NCI-H69 (cell line): ENCODE measurements around the gene CREBBP.

Source experiments
- DNase-seq: peaks from one replicate; lab custom pipeline; 2025; lab: John Stamatoyannopoulos, UW

CREBBP gene

DNA sequence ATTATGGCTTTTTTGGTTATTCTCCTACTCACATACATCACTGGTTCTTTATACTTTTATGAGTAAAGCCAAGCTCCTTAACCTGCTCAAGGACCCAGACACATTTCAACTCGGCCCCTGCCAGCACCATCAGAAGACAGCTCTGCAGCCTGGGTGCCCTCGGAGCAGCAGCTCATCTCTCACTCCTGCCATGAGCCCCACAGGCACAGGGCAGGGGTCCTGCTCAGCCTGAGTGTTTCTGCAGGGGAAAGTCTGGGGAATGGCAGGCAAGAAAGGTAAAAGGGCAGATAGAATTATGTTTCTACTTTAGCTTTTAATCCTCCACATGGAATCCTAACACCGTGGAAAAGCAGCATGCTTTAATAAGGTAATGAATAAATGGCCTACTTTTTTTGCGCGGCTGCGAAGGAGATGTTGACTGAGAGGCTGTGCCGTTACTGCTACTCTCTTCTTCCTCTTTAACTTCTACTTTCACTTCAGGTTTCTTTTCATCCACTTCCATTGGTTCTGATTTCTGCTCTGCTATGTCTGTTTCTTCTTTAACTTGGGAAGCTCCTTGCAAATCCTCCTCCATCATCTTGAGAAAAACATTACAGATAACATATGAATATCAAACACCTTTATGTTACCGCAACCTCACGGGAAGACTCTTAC, 113.1 kb downstream of the CREBBP start:
- no peak for DNase-seq

DNA sequence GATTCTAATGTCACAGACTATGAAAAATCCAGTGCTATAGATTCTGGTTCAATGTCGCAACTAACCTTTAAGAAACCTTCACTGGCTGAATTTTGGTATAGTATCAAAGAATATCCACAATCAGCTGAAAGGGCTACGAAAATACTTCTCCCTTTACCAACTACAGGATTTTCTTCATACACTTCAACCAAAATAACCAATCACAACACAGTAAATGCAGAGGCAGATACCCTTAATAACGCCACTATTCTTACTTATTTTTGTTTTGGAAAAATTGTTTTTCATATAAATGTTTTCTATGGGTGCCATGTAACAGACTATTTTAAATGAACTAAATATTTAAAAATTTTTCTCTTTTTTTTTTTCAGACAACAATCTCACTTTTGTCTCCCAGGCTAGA, 114.3 kb downstream of the CREBBP start:
- no peak for DNase-seq

DNA sequence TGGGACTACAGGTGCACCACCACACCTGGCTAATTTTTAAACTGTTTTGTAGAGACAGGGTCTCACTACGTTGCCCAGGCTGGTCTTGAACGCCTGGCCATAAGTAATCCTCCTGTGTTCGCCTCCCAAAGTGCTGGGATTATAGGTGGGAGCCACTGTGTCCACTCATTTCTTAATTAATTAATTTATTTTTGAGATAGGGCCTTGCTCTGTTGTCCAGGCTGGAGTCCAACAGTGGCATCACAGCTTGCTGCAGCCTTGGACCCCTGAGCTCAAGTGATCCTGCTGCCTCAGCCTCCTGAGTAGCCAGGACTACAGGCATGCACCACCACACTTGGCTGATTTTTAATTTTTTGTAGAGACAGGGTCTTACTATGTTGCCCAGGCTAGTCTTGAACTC, 116.1 kb downstream of the CREBBP start:
- no peak for DNase-seq

DNA sequence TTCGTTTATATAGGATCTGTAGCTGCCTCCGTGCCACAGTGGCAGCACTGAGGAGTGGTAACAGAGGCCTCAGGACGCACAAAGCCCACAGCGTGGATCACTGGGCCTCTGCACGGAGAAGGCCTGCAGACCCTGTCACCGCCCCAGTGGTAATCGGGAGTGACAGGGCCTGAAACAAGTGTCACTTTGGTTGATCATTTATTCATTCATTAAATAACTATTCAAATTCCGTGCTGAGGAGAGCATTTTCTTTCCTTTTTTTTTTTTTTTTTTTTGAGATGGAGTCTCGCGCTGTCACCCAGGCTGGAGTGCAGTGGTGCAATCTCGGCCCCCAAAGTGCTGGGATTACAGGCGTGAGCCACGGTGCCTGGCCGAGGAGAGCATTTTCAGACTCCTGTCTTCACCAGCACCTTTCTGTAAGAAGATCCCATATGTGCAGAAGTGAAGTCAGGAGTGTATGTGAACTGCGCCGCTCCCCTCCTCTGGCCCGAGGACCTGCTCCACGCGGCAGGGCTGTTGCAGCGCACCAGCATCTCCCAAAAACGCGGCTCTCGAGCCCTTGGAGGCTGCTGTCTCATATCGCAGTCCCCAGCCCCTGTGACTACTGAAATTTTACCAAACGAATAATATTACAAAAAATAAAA, 118.3 kb downstream of the CREBBP start:
- DNase-seq: no peak

- DNase-seq: no peak
Observed at GRCh38 chr16:3761375-3762106, 119.0 kb downstream of the CREBBP start.

DNA sequence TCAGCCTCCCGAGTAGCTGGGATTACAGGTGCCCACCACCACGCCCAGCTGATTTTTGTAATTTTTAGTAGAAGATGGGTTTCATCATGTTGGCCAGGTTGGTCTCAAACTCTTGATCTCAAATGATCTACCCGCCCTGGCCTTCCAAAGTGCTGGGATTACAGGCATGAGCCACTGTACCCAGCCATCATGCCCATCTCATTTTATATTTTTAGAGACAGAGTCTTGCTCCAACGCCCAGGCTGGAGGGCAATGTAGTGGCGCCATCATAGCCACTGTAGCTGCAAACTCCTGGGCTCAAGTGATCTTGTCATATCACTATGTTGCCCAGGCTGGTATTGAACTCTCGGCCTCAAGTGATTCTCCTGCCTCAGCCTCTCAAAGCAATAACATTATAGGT, 120.0 kb downstream of the CREBBP start:
- DNase-seq: no peak

GRCh38 chr16:3759736-3760135, 120.8 kb downstream of the CREBBP start:
- DNase-seq: no peak

- DNase-seq: no peak
Observed at GRCh38 chr16:3756113-3756512, 124.4 kb downstream of the CREBBP start.

DNA sequence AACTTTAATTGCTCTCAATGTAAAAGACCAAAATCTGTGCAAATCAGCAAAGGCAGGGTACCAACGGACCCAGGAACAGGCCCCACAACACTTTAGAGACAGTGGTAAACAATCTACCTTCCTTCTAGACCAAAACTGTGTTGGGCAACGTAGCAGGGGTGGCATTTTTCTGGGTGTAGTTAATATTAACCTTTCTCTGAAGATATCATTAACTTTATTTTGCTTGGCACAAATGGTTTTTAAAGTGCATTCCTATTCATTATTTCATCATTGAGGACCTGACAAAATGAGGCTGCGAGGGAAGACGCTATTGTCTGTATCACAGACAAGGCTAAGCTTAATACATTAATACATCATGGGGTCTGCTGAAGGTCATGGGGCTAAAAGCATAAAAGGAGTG, 125.3 kb downstream of the CREBBP start:
- DNase-seq: no peak

GRCh38 chr16:3754772-3755171, 125.7 kb downstream of the CREBBP start:
- DNase-seq: no peak

- no peak for DNase-seq
Observed at GRCh38 chr16:3754081-3754703, 126.3 kb downstream of the CREBBP start.

- no peak for DNase-seq
Observed at GRCh38 chr16:3752984-3753383, 127.5 kb downstream of the CREBBP start.

GRCh38 chr16:3751878-3752277, 128.6 kb downstream of the CREBBP start:
- no peak for DNase-seq

DNA sequence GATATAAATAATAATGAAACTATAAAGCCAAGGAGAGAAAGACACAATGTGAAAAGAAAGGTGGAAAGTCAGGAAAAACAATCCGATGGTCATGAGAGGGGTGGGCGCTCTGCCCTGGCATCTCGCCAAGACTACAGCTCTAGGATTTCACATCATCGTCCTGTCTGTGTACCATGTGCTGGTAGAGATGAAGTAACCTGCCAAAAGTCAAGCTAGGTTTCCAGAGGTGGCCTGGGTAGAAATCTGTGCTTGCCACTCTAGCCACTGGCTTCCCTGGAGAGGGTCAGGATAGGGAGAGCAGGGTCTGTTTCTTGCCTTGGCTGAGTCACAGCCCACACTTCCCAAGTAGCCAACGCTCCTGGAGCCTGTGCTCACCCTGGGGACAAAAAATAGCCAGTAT, 132.2 kb downstream of the CREBBP start:
- DNase-seq: no peak

DNA sequence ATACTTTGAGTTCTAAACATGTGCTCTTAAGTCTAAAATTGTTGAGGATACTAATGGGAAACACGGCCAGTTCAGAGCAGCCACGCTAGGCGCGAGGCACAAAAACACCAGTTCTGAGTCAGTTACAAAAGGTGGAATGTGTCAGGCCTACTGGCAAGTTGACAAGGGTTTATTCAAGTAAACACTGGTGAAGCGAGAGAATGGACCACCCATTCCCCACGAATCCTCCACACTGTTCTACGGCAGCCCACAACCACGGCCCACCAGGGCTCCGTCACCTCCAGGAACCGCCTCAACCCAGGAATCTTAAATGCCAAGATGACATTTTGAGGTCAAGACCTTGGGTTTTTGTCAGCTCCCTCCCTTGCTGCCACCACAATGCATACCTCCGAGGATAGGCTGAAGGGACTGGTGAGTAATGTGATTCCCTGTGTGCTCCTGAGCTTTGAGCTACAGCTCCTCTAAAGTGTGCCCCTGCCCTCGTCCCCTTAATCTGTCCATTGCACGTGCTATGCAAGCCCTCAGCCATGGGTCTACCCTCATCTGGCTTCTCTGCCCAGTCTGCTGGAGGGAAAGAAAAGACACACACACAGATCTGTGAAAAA, 134.7 kb downstream of the CREBBP start:
- DNase-seq: no peak

- no peak for DNase-seq
Observed at GRCh38 chr16:3744018-3744417, 136.5 kb downstream of the CREBBP start.

- DNase-seq: no peak
Observed at GRCh38 chr16:3740934-3741333, 139.6 kb downstream of the CREBBP start.

DNA sequence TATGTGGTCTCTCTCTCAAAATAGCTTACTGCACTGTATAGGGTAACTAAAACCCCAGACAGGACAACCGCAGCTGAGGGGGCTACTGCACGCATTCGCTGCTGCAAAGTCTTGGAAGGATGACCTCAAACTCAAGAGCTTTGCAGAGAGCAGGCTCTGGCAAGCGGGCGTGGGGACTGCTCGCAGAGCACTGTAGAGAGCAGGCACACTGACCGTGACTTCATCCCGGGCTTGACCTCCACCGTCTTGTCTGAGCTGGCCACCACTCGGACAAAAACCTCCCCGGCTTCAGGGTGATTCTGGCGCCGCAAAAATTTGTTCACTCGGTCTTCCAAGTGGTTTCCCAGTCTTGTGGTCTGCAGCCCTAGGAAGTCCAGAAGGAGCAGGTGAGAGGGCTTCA, 140.3 kb downstream of the CREBBP start:
- DNase-seq: no peak

GRCh38 chr16:3739636-3740035, 140.9 kb downstream of the CREBBP start:
- no peak for DNase-seq

DNA sequence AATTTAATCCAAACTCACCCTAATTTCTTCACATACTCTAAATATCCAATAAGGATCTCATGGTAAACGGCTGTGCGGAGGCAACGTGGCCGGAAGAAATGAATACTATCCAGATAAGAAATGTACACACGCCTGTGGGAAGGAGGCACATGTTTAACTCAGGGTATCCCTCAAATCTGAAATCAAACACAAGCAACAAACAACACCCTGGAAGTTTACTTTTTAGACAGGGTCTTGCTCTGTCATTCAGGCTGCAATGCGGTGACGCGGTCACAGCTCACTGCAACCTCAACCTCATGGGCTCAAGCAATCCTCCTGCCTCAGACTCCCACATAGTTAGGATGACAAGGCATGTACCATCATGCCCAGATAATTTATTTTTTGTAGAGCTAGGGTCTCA, 142.0 kb downstream of the CREBBP start:
- DNase-seq: no peak

DNA sequence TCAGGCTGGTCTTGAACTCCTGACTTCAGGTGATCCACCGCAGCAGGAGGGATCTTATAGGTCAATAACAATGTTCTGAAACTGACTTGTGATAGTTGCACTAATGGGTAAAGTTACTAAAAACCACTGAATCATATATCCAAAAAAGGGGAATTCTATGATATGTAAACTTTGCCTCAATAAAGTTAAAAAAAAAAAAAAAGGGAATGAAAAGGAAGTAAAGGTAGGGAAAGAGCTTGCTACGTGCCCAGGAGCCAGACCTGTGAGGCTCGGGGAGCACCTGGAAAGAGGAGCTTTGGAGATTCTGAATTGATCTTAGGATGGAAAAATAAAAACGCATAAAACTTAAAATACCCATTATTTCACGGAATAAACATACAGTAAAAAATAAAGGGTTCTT, 142.4 kb downstream of the CREBBP start:
- no peak for DNase-seq

DNA sequence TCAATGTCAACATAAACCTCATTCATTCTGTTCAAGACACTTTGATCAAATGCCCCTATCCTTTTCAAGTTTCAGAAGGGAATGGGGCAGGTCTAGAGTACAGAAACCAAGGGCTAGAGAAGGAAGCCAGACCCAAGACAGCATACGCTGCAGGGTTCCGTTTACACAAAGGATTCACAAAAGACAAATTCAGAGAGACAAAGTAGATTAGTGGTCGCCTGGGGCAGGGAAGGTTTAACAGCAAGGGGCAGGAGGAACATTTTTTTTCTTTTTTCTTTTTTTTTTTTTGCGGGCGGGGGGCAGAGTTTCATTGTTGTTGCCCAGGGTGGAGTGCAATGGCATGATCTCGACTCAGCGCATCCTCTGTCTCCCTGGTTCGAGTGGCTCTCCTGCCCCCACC, 143.3 kb downstream of the CREBBP start:
- DNase-seq: no peak

DNA sequence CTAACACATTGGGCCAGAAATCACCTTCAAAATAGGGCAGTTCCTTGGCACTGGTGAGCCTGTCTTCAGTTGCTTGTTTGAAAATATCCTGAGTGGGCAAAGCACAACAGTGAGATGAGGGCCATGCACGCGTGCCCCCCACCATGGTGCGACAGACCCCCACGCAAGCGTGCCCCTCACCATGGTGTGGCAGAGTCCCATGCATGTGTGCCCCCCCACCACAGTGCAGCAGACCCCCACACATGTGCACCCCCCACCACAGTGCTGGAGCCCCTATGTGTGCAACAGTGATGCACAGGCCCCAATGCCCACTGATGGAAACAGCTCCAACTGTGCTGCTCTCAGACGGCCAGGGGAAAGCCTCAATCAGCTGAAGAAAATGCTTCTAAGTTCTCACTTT, 144.4 kb downstream of the CREBBP start:
- no peak for DNase-seq
